ENCODE results near the gene BSCL2. TPM values are rescaled to one million over a fixed set of nuclear protein-coding genes. Genes with fewer than 3 reads are reported as not detected.

BSCL2 gene
- total RNA-seq, 2 donors from 2014 or later, result 36.5 to 65.5 TPM

DNA sequence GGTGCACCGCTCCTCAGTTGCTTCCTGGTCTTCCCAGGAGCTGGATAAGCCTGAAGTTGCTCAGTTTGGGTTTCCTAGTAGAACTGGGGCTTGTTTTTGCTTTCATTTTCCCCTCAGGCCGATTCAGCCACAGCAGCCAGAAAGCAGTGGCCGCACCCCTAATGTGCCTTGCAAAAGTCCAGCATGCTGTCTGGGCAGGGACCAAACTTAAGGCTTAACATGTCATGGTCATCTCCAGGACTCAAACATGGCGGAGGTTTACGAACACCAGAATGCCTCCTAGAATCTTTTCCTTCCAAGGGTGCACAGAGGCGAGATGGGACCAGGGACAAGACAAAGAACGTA, 2.7 kb upstream of the BSCL2 start:
- H3K4me1 ChIP-seq, result peaks cover 8% of the 10 kb centered on the region
- H3K27me3 ChIP-seq, result no peaks in the 10 kb centered on the region
- TF ChIP-seq, protein P1, sequence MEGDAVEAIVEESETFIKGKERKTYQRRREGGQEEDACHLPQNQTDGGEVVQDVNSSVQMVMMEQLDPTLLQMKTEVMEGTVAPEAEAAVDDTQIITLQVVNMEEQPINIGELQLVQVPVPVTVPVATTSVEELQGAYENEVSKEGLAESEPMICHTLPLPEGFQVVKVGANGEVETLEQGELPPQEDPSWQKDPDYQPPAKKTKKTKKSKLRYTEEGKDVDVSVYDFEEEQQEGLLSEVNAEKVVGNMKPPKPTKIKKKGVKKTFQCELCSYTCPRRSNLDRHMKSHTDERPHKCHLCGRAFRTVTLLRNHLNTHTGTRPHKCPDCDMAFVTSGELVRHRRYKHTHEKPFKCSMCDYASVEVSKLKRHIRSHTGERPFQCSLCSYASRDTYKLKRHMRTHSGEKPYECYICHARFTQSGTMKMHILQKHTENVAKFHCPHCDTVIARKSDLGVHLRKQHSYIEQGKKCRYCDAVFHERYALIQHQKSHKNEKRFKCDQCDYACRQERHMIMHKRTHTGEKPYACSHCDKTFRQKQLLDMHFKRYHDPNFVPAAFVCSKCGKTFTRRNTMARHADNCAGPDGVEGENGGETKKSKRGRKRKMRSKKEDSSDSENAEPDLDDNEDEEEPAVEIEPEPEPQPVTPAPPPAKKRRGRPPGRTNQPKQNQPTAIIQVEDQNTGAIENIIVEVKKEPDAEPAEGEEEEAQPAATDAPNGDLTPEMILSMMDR (IDR thresholded peaks at IDR 0.05), result no peak
- H3K36me3 ChIP-seq, result no peaks in the 10 kb centered on the region
- H3K27ac ChIP-seq, result peak overlapping the region; percentile 91
- peak overlapping the region; percentile 49 for H3K4me3 ChIP-seq
- peak; percentile 45 for DNase-seq
- peak overlapping the region; percentile 75 to 95 for H3K9ac ChIP-seq (ENCODE audit: low read depth in 2 of 2, low read length in 2 of 2)
- intact Hi-C loops (cut with DNase I), result loop anchor here (5.0 to 10.0 kb wide), 2 partner anchors 55 to 112 kb away; partner anchors contain the start of gene POLR2G
- H3K9me3 ChIP-seq, result no peaks in the 10 kb centered on the region

DNA sequence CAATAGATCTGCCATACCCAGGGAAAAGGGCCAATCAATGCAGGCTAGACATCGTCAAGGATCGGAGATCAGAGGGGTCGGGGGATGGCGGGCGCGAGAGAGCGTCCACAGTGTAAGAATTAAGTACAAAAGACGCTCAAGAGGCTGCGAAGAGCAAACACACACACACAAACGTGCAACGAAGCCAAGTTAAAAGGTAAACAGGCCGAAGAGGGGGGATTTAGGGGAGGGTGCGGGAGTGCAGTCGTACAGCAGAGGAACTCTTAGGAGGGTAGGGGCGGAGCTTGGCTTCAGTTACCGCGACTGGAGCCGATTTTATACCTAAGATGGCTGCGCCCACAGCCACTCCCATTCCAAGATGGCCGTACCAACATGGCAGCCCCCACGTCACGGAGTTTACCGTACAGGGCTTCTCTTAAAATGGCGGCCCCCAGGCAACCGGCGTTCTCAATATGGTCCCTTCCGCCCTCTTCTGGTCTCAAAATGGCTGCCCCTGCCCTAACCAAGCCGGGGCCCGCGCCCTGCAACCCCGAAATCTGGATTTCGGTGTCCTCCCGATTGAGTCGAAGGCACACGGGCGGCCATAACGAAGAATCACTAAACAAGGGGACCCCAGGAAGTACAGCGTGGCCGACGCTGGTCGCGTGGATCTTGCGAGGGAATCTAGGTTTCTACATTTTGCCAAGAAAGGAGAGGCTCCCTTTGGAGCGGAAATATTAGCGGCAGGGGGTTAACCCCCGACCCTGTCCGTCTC, 2.2 kb upstream of the BSCL2 start:
- Histone ChIP-seq H3K9me3 (no peaks in the 10 kb centered on the region), H3K4me1 (peaks cover 8% of the 10 kb centered on the region), H3K27me3 (no peaks in the 10 kb centered on the region), H3K9ac (ENCODE audit: low read depth in 2 of 2, low read length in 2 of 2) (peak overlapping the region; percentile 75 to 95), H3K4me3 (peak overlapping the region; percentile 49), H3K36me3 (no peaks in the 10 kb centered on the region), H3K27ac (peak overlapping the region; percentile 91)
- TF ChIP-seq, protein P1 (IDR thresholded peaks at IDR 0.05), result no peak
- intact Hi-C loops (cut with DNase I), result no loop called here
- DNase-seq, result peak; percentile 97

DNA sequence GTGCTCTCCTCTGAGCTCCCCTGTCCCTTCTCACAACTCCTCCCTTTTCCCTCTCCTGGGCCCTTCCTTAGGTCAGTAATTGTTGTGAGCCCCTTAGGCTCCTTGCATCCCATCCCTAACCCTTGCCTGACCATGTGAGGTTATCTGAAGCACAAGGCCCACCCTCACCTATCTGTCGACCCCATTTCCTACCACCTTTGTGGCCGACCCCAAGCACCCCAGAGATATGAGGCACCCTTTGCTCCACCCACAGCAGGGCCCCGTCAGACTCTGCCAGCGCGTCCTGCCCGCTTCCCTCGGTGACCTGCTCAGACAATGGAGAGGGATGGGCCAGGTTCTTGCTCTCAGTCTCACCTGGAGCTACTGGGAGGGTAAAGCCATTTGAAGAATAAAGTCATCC, 1.6 kb upstream of the BSCL2 start:
- intact Hi-C loops (cut with DNase I), result no loop called here
- Histone ChIP-seq H3K9me3 (no peaks in the 10 kb centered on the region), H3K4me1 (peaks cover 8% of the 10 kb centered on the region), H3K27me3 (no peaks in the 10 kb centered on the region), H3K36me3 (no peaks in the 10 kb centered on the region), H3K4me3 (peak overlapping the region; percentile 49), H3K27ac (peak overlapping the region; percentile 91), H3K9ac (ENCODE audit: low read depth in 2 of 2, low read length in 2 of 2) (peak overlapping the region; percentile 75 to 95)
- TF ChIP-seq, protein P1 (IDR thresholded peaks at IDR 0.05), result no peak
- DNase-seq, result peak; percentile 59

- peak overlapping the region; percentile 75 to 95 for H3K9ac ChIP-seq (ENCODE audit: low read depth in 2 of 2, low read length in 2 of 2)
These were observed 1.2 kb upstream of the BSCL2 start for GRCh38 chr11:62708392-62708791.

GRCh38 chr11:62706850-62707247, 375 bp downstream of the BSCL2 start:
- TF ChIP-seq, protein P1 (IDR thresholded peaks at IDR 0.05), result no peak
- intact Hi-C loops (cut with DNase I), result no loop called here
- no peaks in the 10 kb centered on the region for H3K9me3 ChIP-seq
- peaks cover 8% of the 10 kb centered on the region for H3K4me1 ChIP-seq
- H3K4me3 ChIP-seq, result peak overlapping the region; percentile 71
- no peaks in the 10 kb centered on the region for H3K36me3 ChIP-seq
- H3K27ac ChIP-seq, result peak overlapping the region; percentile 82
- H3K9ac ChIP-seq (ENCODE audit: low read depth in 2 of 2, low read length in 2 of 2), result peak overlapping the region; percentile 64 to 95
- no peak for DNase-seq
- H3K27me3 ChIP-seq, result no peaks in the 10 kb centered on the region

More at GRCh38 chr11:62708392-62708791, 1.2 kb upstream of the BSCL2 start:
- Histone ChIP-seq H3K36me3 (no peaks in the 10 kb centered on the region), H3K27me3 (no peaks in the 10 kb centered on the region), H3K4me1 (peaks cover 8% of the 10 kb centered on the region), H3K4me3 (peak overlapping the region; percentile 49), H3K9me3 (no peaks in the 10 kb centered on the region), H3K27ac (peak overlapping the region; percentile 91)
- DNase-seq, result no peak
- intact Hi-C loops (cut with DNase I), result no loop called here
- TF ChIP-seq, protein P1 (IDR thresholded peaks at IDR 0.05), result no peak

Data from colonic mucosa (tissue), 4 donors.